GM19025 (cell line): ENCODE data around the gene C6orf132.

Experiments
- ATAC-seq: cut with Tn5 transposase; IDR thresholded peaks from one replicate; pipeline ENCODE4 v1.9.1; 2021; ENCODE audit warnings: mild to moderate bottlenecking, low read depth, moderate library complexity; ENCODE audit not compliant: unreplicated experiment

Gene C6orf132

GRCh38 chr6:42136508-42137193 is 5.8 kb downstream of the C6orf132 start:
- no peak for ATAC-seq

GRCh38 chr6:42135722-42136121 is 6.7 kb downstream of the C6orf132 start:
- no peak for ATAC-seq

GRCh38 chr6:42135161-42135560 is 7.3 kb downstream of the C6orf132 start:
- no peak for ATAC-seq

GRCh38 chr6:42133926-42134325 is 8.5 kb downstream of the C6orf132 start:
- no peak for ATAC-seq

GRCh38 chr6:42131531-42131930 is 10.9 kb downstream of the C6orf132 start:
- ATAC-seq, result no peak

- no peak for ATAC-seq
These were observed 13.1 kb downstream of the C6orf132 start for GRCh38 chr6:42129360-42129676.

GRCh38 chr6:42128460-42129359 is 13.7 kb downstream of the C6orf132 start:
- no peak for ATAC-seq

GRCh38 chr6:42125663-42126062 is 16.8 kb downstream of the C6orf132 start:
- no peak for ATAC-seq

GRCh38 chr6:42125231-42125630 is 17.2 kb downstream of the C6orf132 start:
- no peak for ATAC-seq

- no peak for ATAC-seq
These were observed 18.1 kb downstream of the C6orf132 start for GRCh38 chr6:42124223-42124836.

- ATAC-seq, result no peak
These were observed 18.9 kb downstream of the C6orf132 start for GRCh38 chr6:42123379-42124103.

- ATAC-seq, result no peak
These were observed 21.2 kb downstream of the C6orf132 start for GRCh38 chr6:42120895-42121865.

GRCh38 chr6:42118162-42119001 is 24.0 kb downstream of the C6orf132 start:
- ATAC-seq, result no peak

- ATAC-seq, result no peak
These were observed 24.6 kb downstream of the C6orf132 start for GRCh38 chr6:42117843-42118161.

GRCh38 chr6:42113936-42114636 is 28.3 kb downstream of the C6orf132 start:
- ATAC-seq, result no peak

GRCh38 chr6:42112351-42112750 is 30.1 kb downstream of the C6orf132 start:
- no peak for ATAC-seq

GRCh38 chr6:42110683-42111082 is 31.7 kb downstream of the C6orf132 start:
- no peak for ATAC-seq

GRCh38 chr6:42108071-42108470 is 34.3 kb downstream of the C6orf132 start:
- ATAC-seq, result no peak
